ENCODE results near the gene KIAA1549. TPM values are rescaled to one million over a fixed set of nuclear protein-coding genes. Genes with fewer than 3 reads are reported as not detected.

Gene KIAA1549
- polyA plus RNA-seq, 1 donor (not counting 4 experiments of a cell fraction or from before 2014, with no cell fraction given), result 1.1 TPM

DNA sequence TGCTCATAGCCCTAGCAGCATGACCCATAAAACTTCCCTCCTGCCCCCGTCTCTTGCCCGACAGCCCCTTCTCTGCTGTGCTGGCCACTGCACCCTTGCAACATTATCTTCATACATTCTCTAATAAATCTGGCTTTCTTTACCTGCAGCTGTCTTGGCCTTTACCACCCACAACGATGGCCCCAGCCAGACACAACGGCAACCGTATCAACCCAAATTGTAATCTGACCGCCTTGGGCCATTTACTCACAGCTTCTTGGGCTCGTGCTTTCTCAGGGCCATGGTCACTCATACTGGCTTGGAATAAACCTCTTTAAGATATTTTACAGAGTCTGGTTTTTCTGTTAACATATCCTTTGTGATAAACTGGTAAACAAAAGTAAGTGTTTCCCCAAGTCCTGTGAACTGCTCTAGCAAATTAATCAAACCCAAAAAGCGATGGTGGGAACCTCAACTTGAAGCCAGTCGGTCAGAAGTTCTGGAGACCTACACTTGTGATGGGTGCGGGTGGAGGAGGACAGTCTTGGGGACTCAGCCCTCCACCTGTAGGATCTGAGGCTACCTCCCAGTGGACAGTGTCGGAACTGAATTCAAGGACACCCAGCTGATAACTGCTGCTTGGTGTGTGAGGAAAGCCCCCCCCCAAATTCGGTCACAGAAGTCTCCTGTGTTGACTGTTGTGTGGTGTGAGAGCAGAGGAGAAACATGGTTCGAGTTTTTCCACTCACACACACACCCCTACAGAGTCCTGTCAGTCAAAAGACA is 95.6 kb downstream of the KIAA1549 start:
- no peaks in the 10 kb centered on the region for H3K27me3 ChIP-seq (ENCODE audit: control insufficient read depth, extremely low read depth, insufficient read depth, low read length)
- no peaks in the 10 kb centered on the region for H4K20me1 ChIP-seq (ENCODE audit: control insufficient read depth, extremely low read depth, insufficient read depth, low read length)
- H3K27ac ChIP-seq (ENCODE audit: control insufficient read depth, insufficient read depth, low read length), result no peak overlapping the region
- no peak overlapping the region for H2AFZ ChIP-seq (ENCODE audit: control insufficient read depth, low read length)
- H3K9ac ChIP-seq (ENCODE audit: control insufficient read depth, extremely low read depth, insufficient read depth, low read length), result no peak overlapping the region
- DNase-seq (ENCODE audit: low read depth, low spot score), result no peak
- H3K4me3 ChIP-seq (ENCODE audit: control insufficient read depth in 2 of 3, extremely low read depth in 1 of 3, insufficient read depth in 2 of 3, low read depth in 1 of 3, low read length in 3 of 3), result no peak overlapping the region
- dilution Hi-C loops (cut with MboI; ENCODE audit: extremely low pct_ligation_motif_present, low sequenced_read_pairs), result no loop called here
- H3K9me3 ChIP-seq (ENCODE audit: control insufficient read depth, low read depth, low read length), result no peaks in the 10 kb centered on the region
- H3K79me2 ChIP-seq (ENCODE audit: control insufficient read depth, insufficient read depth, low read length), result no peaks in the 10 kb centered on the region
- FAIRE-seq, result no peak
- no peak overlapping the region for H3K4me2 ChIP-seq (ENCODE audit: control insufficient read depth, extremely low read depth, insufficient read depth, low read depth, low read length)
- H3K9me1 ChIP-seq (ENCODE audit: control insufficient read depth, extremely low read depth, insufficient read depth, low read length), result no peaks in the 10 kb centered on the region
- TF ChIP-seq, protein P1, sequence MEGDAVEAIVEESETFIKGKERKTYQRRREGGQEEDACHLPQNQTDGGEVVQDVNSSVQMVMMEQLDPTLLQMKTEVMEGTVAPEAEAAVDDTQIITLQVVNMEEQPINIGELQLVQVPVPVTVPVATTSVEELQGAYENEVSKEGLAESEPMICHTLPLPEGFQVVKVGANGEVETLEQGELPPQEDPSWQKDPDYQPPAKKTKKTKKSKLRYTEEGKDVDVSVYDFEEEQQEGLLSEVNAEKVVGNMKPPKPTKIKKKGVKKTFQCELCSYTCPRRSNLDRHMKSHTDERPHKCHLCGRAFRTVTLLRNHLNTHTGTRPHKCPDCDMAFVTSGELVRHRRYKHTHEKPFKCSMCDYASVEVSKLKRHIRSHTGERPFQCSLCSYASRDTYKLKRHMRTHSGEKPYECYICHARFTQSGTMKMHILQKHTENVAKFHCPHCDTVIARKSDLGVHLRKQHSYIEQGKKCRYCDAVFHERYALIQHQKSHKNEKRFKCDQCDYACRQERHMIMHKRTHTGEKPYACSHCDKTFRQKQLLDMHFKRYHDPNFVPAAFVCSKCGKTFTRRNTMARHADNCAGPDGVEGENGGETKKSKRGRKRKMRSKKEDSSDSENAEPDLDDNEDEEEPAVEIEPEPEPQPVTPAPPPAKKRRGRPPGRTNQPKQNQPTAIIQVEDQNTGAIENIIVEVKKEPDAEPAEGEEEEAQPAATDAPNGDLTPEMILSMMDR (optimal IDR thresholded peaks at IDR 0.05 in 1 of 3, IDR thresholded peaks at IDR 0.05 in 1 of 3, conservative IDR thresholded peaks at IDR 0.05 in 1 of 3; ENCODE audit: extremely low read depth in 1 of 3, insufficient read depth in 2 of 3, low read length in 3 of 3), result peak in 2 of 3 experiments; percentile 22 to 42
- TF ChIP-seq EZH2 (IDR thresholded peaks at IDR 0.05; ENCODE audit: low read length), result no peak
- H3K4me1 ChIP-seq (ENCODE audit: control insufficient read depth, extremely low read depth, insufficient read depth, low read length), result no peaks in the 10 kb centered on the region
- no peaks in the 10 kb centered on the region for H3K36me3 ChIP-seq (ENCODE audit: control insufficient read depth in 2 of 2, extremely low read depth in 1 of 2, insufficient read depth in 2 of 2, low read length in 2 of 2)

DNA sequence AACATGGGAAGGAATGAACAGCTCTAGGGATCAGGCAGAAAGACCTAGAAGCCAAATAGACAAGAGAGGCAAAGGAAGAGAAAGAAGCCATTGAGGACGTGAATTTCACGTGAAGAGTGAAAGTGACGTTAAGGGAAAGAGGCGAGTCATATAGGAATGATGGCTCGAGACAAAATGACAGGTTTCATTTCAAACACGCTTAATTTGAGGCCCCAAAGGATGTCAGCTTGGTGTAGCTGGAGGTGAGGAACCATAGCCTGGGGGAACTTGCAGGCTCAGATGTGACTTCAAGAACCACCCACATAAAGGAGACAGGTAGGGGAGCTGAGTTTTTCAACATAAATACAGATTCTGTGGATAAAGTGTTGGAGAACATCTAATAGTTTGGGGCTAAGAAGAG is 98.9 kb downstream of the KIAA1549 start:
- H3K9ac ChIP-seq (ENCODE audit: control insufficient read depth, extremely low read depth, insufficient read depth, low read length), result no peak overlapping the region
- H3K27me3 ChIP-seq (ENCODE audit: control insufficient read depth, extremely low read depth, insufficient read depth, low read length), result no peaks in the 10 kb centered on the region
- H3K4me2 ChIP-seq (ENCODE audit: control insufficient read depth, extremely low read depth, insufficient read depth, low read depth, low read length), result no peak overlapping the region
- H3K9me1 ChIP-seq (ENCODE audit: control insufficient read depth, extremely low read depth, insufficient read depth, low read length), result no peaks in the 10 kb centered on the region
- H3K4me1 ChIP-seq (ENCODE audit: control insufficient read depth, extremely low read depth, insufficient read depth, low read length), result no peaks in the 10 kb centered on the region
- H4K20me1 ChIP-seq (ENCODE audit: control insufficient read depth, extremely low read depth, insufficient read depth, low read length), result no peaks in the 10 kb centered on the region
- no peaks in the 10 kb centered on the region for H3K36me3 ChIP-seq (ENCODE audit: control insufficient read depth in 2 of 2, extremely low read depth in 1 of 2, insufficient read depth in 2 of 2, low read length in 2 of 2)
- no peak overlapping the region for H3K4me3 ChIP-seq (ENCODE audit: control insufficient read depth in 2 of 3, extremely low read depth in 1 of 3, insufficient read depth in 2 of 3, low read depth in 1 of 3, low read length in 3 of 3)
- H3K79me2 ChIP-seq (ENCODE audit: control insufficient read depth, insufficient read depth, low read length), result no peaks in the 10 kb centered on the region
- FAIRE-seq (no peak), DNase-seq (ENCODE audit: low read depth, low spot score) (no peak)
- TF ChIP-seq EZH2 (IDR thresholded peaks at IDR 0.05; ENCODE audit: low read length), result no peak
- TF ChIP-seq, protein P1 (optimal IDR thresholded peaks at IDR 0.05 in 1 of 3, IDR thresholded peaks at IDR 0.05 in 1 of 3, conservative IDR thresholded peaks at IDR 0.05 in 1 of 3; ENCODE audit: extremely low read depth in 1 of 3, insufficient read depth in 2 of 3, low read length in 3 of 3), result no peak
- no peak overlapping the region for H3K27ac ChIP-seq (ENCODE audit: control insufficient read depth, insufficient read depth, low read length)
- dilution Hi-C loops (cut with MboI; ENCODE audit: extremely low pct_ligation_motif_present, low sequenced_read_pairs), result no loop called here
- no peaks in the 10 kb centered on the region for H3K9me3 ChIP-seq (ENCODE audit: control insufficient read depth, low read depth, low read length)
- no peak overlapping the region for H2AFZ ChIP-seq (ENCODE audit: control insufficient read depth, low read length)

Measured in keratinocyte (primary cell).